SK-N-SH (cell line): ENCODE measurements around the gene WDR81.

Experiments used
- EP300 ChIP-seq, 2 experiments: IDR thresholded peaks; 2 replicates each; pipeline versions ENCODE4 v1.4.0 to v1.6.1; 2012; ENCODE audit warnings: borderline replicate concordance in 1 of 2, low read depth in 1 of 2, low read length in 1 of 2
- FOXJ3 ChIP-seq: sonication (generic); formaldehyde crosslinking; IDR thresholded peaks from 2 replicates; pipeline ENCODE4 v1.5.1; 2020; ENCODE audit warnings: mild to moderate bottlenecking, missing genetic modification reagents
- MAX ChIP-seq: IDR thresholded peaks from 2 replicates; pipeline ENCODE4 v1.4.0; 2012; ENCODE audit warnings: low read depth
- PBX3 ChIP-seq: IDR thresholded peaks from 2 replicates; pipeline ENCODE4; 2012
- POLR2AphosphoS5 ChIP-seq: IDR thresholded peaks from 2 replicates; pipeline ENCODE4 v1.6.1; 2012; ENCODE audit warnings: low read depth, low read length
- RAD21 ChIP-seq: IDR thresholded peaks from 2 replicates; pipeline ENCODE4 v1.6.1; 2012; ENCODE audit warnings: mild to moderate bottlenecking, low read length
- RXRA ChIP-seq: IDR thresholded peaks from 2 replicates; pipeline ENCODE4 v1.4.0; 2012; ENCODE audit warnings: low read depth, mild to moderate bottlenecking, borderline replicate concordance
- SIN3A ChIP-seq: IDR thresholded peaks from 2 replicates; pipeline ENCODE4 v1.6.1; 2012; ENCODE audit warnings: low read depth, mild to moderate bottlenecking, low read length, moderate library complexity, borderline replicate concordance
- TAF1 ChIP-seq: IDR thresholded peaks from 2 replicates; pipeline ENCODE4 v1.6.1; 2012; ENCODE audit warnings: low read depth, mild to moderate bottlenecking, low read length, moderate library complexity, borderline replicate concordance
- TCF12 ChIP-seq: IDR thresholded peaks from 2 replicates; pipeline ENCODE4 v1.4.0; 2012
- TF ChIP-seq, protein P1 (sequence below): fragments of 200-600 bp; sonication (generic); IDR thresholded peaks from 2 replicates; pipeline ENCODE4 v1.6.1; 2017; ENCODE audit warnings: antibody characterized with exemption, mild to moderate bottlenecking, moderate library complexity
- TF ChIP-seq, protein P2 (sequence below): fragments of 150-350 bp; IDR thresholded peaks from 2 replicates; pipeline ENCODE4 v1.6.1; 2017; ENCODE audit warnings: antibody characterized with exemption, low read length, low read depth, borderline replicate concordance
- TF ChIP-seq, protein P3 (sequence below): IDR thresholded peaks from 2 replicates; pipeline ENCODE4 v1.4.0; 2012; ENCODE audit warnings: low read depth, borderline replicate concordance
- TF ChIP-seq, protein P4 (sequence below): IDR thresholded peaks from 2 replicates; pipeline ENCODE4 v1.6.1; 2012; ENCODE audit warnings: mild to moderate bottlenecking, low read depth, low read length, moderate library complexity

GRCh38 chr17:1735418-1735817 is 10.9 kb downstream of the WDR81 start:
- TF ChIP-seq, protein P1, sequence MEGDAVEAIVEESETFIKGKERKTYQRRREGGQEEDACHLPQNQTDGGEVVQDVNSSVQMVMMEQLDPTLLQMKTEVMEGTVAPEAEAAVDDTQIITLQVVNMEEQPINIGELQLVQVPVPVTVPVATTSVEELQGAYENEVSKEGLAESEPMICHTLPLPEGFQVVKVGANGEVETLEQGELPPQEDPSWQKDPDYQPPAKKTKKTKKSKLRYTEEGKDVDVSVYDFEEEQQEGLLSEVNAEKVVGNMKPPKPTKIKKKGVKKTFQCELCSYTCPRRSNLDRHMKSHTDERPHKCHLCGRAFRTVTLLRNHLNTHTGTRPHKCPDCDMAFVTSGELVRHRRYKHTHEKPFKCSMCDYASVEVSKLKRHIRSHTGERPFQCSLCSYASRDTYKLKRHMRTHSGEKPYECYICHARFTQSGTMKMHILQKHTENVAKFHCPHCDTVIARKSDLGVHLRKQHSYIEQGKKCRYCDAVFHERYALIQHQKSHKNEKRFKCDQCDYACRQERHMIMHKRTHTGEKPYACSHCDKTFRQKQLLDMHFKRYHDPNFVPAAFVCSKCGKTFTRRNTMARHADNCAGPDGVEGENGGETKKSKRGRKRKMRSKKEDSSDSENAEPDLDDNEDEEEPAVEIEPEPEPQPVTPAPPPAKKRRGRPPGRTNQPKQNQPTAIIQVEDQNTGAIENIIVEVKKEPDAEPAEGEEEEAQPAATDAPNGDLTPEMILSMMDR: no peak
- TF ChIP-seq EP300 (IDR thresholded peaks at IDR 0.05; ENCODE audit: borderline replicate concordance in 1 of 2, low read depth in 1 of 2, low read length in 1 of 2) (no peak), SIN3A (no peak), FOXJ3 (no peak), POLR2AphosphoS5 (no peak), TCF12 (no peak), MAX (no peak), PBX3 (no peak), TAF1 (no peak), RXRA (no peak), RAD21 (no peak)
- TF ChIP-seq, protein P2, sequence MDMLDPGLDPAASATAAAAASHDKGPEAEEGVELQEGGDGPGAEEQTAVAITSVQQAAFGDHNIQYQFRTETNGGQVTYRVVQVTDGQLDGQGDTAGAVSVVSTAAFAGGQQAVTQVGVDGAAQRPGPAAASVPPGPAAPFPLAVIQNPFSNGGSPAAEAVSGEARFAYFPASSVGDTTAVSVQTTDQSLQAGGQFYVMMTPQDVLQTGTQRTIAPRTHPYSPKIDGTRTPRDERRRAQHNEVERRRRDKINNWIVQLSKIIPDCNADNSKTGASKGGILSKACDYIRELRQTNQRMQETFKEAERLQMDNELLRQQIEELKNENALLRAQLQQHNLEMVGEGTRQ: no peak
- TF ChIP-seq, protein P3, sequence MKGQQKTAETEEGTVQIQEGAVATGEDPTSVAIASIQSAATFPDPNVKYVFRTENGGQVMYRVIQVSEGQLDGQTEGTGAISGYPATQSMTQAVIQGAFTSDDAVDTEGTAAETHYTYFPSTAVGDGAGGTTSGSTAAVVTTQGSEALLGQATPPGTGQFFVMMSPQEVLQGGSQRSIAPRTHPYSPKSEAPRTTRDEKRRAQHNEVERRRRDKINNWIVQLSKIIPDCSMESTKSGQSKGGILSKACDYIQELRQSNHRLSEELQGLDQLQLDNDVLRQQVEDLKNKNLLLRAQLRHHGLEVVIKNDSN: no peak
- TF ChIP-seq, protein P4, sequence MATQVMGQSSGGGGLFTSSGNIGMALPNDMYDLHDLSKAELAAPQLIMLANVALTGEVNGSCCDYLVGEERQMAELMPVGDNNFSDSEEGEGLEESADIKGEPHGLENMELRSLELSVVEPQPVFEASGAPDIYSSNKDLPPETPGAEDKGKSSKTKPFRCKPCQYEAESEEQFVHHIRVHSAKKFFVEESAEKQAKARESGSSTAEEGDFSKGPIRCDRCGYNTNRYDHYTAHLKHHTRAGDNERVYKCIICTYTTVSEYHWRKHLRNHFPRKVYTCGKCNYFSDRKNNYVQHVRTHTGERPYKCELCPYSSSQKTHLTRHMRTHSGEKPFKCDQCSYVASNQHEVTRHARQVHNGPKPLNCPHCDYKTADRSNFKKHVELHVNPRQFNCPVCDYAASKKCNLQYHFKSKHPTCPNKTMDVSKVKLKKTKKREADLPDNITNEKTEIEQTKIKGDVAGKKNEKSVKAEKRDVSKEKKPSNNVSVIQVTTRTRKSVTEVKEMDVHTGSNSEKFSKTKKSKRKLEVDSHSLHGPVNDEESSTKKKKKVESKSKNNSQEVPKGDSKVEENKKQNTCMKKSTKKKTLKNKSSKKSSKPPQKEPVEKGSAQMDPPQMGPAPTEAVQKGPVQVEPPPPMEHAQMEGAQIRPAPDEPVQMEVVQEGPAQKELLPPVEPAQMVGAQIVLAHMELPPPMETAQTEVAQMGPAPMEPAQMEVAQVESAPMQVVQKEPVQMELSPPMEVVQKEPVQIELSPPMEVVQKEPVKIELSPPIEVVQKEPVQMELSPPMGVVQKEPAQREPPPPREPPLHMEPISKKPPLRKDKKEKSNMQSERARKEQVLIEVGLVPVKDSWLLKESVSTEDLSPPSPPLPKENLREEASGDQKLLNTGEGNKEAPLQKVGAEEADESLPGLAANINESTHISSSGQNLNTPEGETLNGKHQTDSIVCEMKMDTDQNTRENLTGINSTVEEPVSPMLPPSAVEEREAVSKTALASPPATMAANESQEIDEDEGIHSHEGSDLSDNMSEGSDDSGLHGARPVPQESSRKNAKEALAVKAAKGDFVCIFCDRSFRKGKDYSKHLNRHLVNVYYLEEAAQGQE: no peak
